CD4-positive, alpha-beta T cell (primary cell): Measurements from ENCODE around the gene DUOX2. TPM values are rescaled to one million over a fixed set of nuclear protein-coding genes. Genes with fewer than 3 reads are reported as not detected.

Experiments used
- ATAC-seq: fragments of 200-7000 bp; cut with Tn5 transposase; one replicate; pipeline ENCODE4 v1.10.0; 2022; ENCODE audit warnings: mild to moderate bottlenecking; ENCODE audit not compliant: poor library complexity
- CTCF ChIA-PET: fragments of 350-600 bp; sonication (Branson Sonifier 250); formaldehyde crosslinking; loops from one replicate; lab custom pipeline; 2021; ENCODE audit warnings: antibody characterized with exemption, inconsistent platforms; lab: Charles Lee
- POLR2A ChIA-PET: fragments of 350-600 bp; sonication (Branson Sonifier 250); formaldehyde crosslinking; loops from one replicate; lab custom pipeline; 2021; ENCODE audit warnings: antibody characterized with exemption, inconsistent platforms; lab: Charles Lee
- DNase-seq, 14 experiments: peaks; one replicate each; pipeline ENCODE4 v3.0.0-alpha.2; 2013 to 2020; ENCODE audit warnings: mixed read lengths in 2 of 14
- H3K27ac ChIP-seq, 2 donors: one replicate each; pipeline versions ENCODE4 v1.5.1 to v1.7.0; 2013; ENCODE audit warnings: low read length in 2 of 2, low read depth in 1 of 2, mild to moderate bottlenecking in 1 of 2
- H3K27me3 ChIP-seq, 2 experiments: 1 replicate in 1 of 2; 2 replicates in 1 of 2; pipeline versions ENCODE4 v1.6.1 to v1.7.0; 2013; ENCODE audit warnings: low read length in 2 of 2, control low read depth in 1 of 2, mild to moderate bottlenecking in 1 of 2, moderate library complexity in 1 of 2; ENCODE audit not compliant: insufficient read depth in 2 of 2, control insufficient read depth in 1 of 2
- H3K36me3 ChIP-seq: one replicate; pipeline ENCODE4 v1.6.1; 2013; ENCODE audit warnings: low read length, control low read depth; ENCODE audit not compliant: insufficient read depth
- H3K4me1 ChIP-seq: one replicate; pipeline ENCODE4 v1.6.1; 2013; ENCODE audit warnings: low read length, control low read depth; ENCODE audit not compliant: insufficient read depth
- H3K4me3 ChIP-seq: one replicate; pipeline ENCODE4 v1.5.1; 2013; ENCODE audit warnings: mild to moderate bottlenecking, low read length, moderate library complexity
- H3K9me3 ChIP-seq, 2 experiments: 1 replicate in 1 of 2; 2 replicates in 1 of 2; pipeline versions ENCODE4 v1.6.1 to v1.7.0; 2013; ENCODE audit warnings: low read length in 2 of 2, mild to moderate bottlenecking in 2 of 2, control low read depth in 1 of 2, moderate library complexity in 1 of 2; ENCODE audit not compliant: control insufficient read depth in 1 of 2, insufficient read depth in 1 of 2
- H3K27ac Mint-ChIP-seq: one replicate; pipeline ENCODE4 v1.8.0; 2020; ENCODE audit warnings: mixed read lengths
- H3K27me3 Mint-ChIP-seq: one replicate; pipeline ENCODE4 v1.8.0; 2021; ENCODE audit warnings: mixed read lengths
- H3K36me3 Mint-ChIP-seq: one replicate; pipeline ENCODE4 v1.8.0; 2021; ENCODE audit warnings: low read depth, mixed read lengths
- H3K4me1 Mint-ChIP-seq: one replicate; pipeline ENCODE4 v1.8.0; 2021; ENCODE audit warnings: low read depth, mixed read lengths
- H3K4me3 Mint-ChIP-seq: one replicate; pipeline ENCODE4 v1.8.0; 2020; ENCODE audit warnings: mild to moderate bottlenecking, mixed read lengths
- H3K9me3 Mint-ChIP-seq: one replicate; pipeline ENCODE4 v1.8.0; 2020; ENCODE audit warnings: mixed read lengths
- intact Hi-C, 2 experiments: fragments of 100-400 bp; cut with DNase I in 1 of 2; cut with micrococcal nuclease in 1 of 2; formaldehyde crosslinking; loops; one replicate each; pipeline versions ENCODE4 v1.15.1 to v1.9.0; 2023 to 2025; cut with DNase I, micrococcal nuclease
- total RNA-seq, 174 experiments: library from RNA in 2 of 174; stranded (reverse) in 2 of 174; gene quantifications; one replicate each; pipeline ENCODE4 v1.2.3 and lab custom pipeline; 2021 to 2026
- TF ChIP-seq, protein P1 (sequence below): fragments of 200-600 bp; IDR thresholded peaks from one replicate; pipeline ENCODE4 v1.8.0; 2022; ENCODE audit warnings: antibody characterized with exemption, mild to moderate bottlenecking

Gene DUOX2
- total RNA-seq, 2 experiments from 2014 or later, result 0.05 to 0.08 TPM

DNA sequence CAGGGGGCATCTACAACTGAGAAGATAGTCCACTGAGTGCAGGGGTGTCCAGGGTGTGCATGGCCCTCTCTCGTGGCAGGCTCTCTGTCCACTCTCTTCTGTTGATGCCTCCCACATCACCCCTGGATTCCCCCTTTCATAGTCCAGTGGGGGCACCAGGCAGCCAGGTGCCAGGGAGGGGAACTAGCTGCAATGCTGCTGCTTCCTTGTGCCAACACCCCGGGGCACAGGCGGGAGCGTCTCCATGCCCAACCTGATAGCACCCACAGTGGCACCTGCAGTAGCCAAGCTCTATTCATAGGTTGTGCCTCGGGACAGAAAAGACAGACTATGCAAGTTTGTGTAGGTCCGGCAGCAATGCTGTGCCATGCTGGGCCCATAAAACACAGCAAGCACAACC lies 11.7 kb downstream of the DUOX2 start:
- Histone ChIP-seq H3K27ac (no peak overlapping the region), H3K4me1 (no peaks in the 10 kb centered on the region), H3K36me3 (no peaks in the 10 kb centered on the region), H3K9me3 (peaks cover 0 to 6% of the 10 kb centered on the region in 2 experiments), H3K27me3 (peaks cover 0 to 3% of the 10 kb centered on the region in 2 experiments), H3K4me3 (no peak overlapping the region)
- TF ChIP-seq, protein P1, sequence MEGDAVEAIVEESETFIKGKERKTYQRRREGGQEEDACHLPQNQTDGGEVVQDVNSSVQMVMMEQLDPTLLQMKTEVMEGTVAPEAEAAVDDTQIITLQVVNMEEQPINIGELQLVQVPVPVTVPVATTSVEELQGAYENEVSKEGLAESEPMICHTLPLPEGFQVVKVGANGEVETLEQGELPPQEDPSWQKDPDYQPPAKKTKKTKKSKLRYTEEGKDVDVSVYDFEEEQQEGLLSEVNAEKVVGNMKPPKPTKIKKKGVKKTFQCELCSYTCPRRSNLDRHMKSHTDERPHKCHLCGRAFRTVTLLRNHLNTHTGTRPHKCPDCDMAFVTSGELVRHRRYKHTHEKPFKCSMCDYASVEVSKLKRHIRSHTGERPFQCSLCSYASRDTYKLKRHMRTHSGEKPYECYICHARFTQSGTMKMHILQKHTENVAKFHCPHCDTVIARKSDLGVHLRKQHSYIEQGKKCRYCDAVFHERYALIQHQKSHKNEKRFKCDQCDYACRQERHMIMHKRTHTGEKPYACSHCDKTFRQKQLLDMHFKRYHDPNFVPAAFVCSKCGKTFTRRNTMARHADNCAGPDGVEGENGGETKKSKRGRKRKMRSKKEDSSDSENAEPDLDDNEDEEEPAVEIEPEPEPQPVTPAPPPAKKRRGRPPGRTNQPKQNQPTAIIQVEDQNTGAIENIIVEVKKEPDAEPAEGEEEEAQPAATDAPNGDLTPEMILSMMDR, result no peak
- no peak overlapping the region for H3K27ac Mint-ChIP-seq
- no peak for ATAC-seq
- no peak overlapping the region for H3K4me3 Mint-ChIP-seq
- no peaks in the 10 kb centered on the region for H3K36me3 Mint-ChIP-seq
- ChIA-PET POLR2A (no interaction called here), CTCF (no interaction called here)
- peaks cover 46% of the 10 kb centered on the region for H3K27me3 Mint-ChIP-seq
- intact Hi-C loops, result no loop called here
- no peaks in the 10 kb centered on the region for H3K9me3 Mint-ChIP-seq
- no peaks in the 10 kb centered on the region for H3K4me1 Mint-ChIP-seq
- DNase-seq, result no peak

DNA sequence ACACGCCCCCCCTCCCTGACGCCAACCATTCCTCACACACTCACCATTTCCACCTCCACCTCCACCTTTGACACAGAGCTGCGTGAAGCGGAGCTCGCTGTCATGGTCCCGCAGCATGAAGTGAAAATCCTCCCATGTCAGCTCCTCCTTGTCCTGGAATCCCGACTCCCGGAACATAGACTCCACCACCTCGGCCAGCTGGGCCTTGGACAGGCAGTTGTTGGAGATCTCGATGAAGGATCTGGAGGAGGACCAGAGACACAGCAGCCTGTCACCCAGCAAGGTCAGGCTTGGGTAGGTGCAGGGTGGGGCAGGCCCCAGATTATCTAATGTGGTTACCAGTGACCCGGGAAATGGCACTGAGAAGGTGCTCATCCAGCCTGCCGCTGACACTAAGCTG lies 12.2 kb downstream of the DUOX2 start:
- H3K27ac Mint-ChIP-seq, result no peak overlapping the region

DNA sequence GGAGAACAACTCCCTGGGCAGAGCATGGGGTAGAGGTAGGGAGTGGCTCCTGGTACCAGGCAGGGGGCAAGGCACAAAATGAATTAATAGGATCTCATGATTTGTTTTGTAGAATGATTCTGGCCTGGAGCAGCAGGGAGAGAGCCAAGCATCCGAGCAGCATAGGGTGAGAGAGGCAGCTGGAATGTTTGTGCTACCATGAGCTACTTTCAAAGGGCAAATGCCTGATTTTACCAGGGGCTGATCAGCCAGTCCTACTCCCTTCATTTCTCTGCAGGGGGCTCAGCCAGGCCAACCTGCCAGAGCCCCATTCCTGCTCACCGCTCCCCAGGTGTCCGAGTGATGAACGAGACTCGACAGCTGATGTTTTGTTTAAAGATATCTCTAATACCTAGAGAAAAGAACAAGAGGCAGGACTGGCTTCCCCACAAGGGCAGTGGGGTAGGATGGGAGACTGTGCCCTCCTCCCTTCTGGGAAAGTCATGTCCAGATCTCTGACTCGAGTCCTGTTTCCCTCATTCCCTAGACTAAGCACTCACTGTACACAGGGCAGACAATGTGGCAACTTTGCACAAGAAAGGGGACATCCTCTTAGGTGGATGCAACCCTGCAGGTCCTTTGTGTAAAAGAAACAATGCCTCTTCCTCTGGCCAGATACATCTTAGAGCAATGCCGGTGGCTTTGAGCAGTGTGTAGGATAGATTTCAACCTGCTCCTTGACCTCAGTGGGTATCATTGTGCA lies 12.9 kb downstream of the DUOX2 start:
- Histone ChIP-seq H3K27ac (no peak overlapping the region), H3K4me3 (no peak overlapping the region), H3K36me3 (no peaks in the 10 kb centered on the region), H3K27me3 (peaks cover 0 to 2% of the 10 kb centered on the region in 2 experiments), H3K4me1 (no peaks in the 10 kb centered on the region), H3K9me3 (peaks cover 0 to 2% of the 10 kb centered on the region in 2 experiments)
- Mint-ChIP-seq H3K4me3 (no peak overlapping the region), H3K4me1 (no peaks in the 10 kb centered on the region), H3K9me3 (no peaks in the 10 kb centered on the region), H3K27me3 (peaks cover 34% of the 10 kb centered on the region), H3K36me3 (no peaks in the 10 kb centered on the region), H3K27ac (no peak overlapping the region)
- intact Hi-C loops, result no loop called here
- TF ChIP-seq, protein P1, result no peak
- POLR2A ChIA-PET, result no interaction called here
- no peak for ATAC-seq
- no peak for DNase-seq
- CTCF ChIA-PET, result no interaction called here

More for the DNA sequence above, 12.2 kb downstream of the DUOX2 start:
- H3K4me1 ChIP-seq, result no peaks in the 10 kb centered on the region
- TF ChIP-seq, protein P1, result no peak
- Mint-ChIP-seq H3K4me1 (no peaks in the 10 kb centered on the region), H3K4me3 (no peak overlapping the region), H3K9me3 (no peaks in the 10 kb centered on the region), H3K27me3 (peaks cover 41% of the 10 kb centered on the region), H3K36me3 (no peaks in the 10 kb centered on the region)
- no peak overlapping the region for H3K4me3 ChIP-seq
- POLR2A ChIA-PET, result no interaction called here
- CTCF ChIA-PET, result no interaction called here
- no peak for ATAC-seq
- intact Hi-C loops, result no loop called here
- H3K9me3 ChIP-seq, result peaks cover 0 to 6% of the 10 kb centered on the region in 2 experiments
- DNase-seq, result no peak
- no peaks in the 10 kb centered on the region for H3K36me3 ChIP-seq
- H3K27me3 ChIP-seq, result peaks cover 0 to 3% of the 10 kb centered on the region in 2 experiments
- no peak overlapping the region for H3K27ac ChIP-seq
